HCT116 (cell line): ENCODE results near the gene DNMT3L. TPM values are rescaled to one million over a fixed set of nuclear protein-coding genes. Genes with fewer than 3 reads are reported as not detected.

Experiments used
- ATAC-seq: fragments of 200-7000 bp; cut with Tn5 transposase; 2 replicates; pipeline ENCODE4 v1.9.1; 2020; ENCODE audit warnings: mild to moderate bottlenecking, moderate library complexity
- BruUV-seq: library from RNA; stranded (reverse); fragments of 400-500 nt; replicated peaks from 2 replicates; lab custom pipeline; 2021; lab: Mats Ljungman, UMichigan
- CTCF ChIA-PET: fragments of 300-600 bp; sonication (Branson Sonifier 250); formaldehyde crosslinking; loops from one replicate; lab custom pipeline; 2021; ENCODE audit warnings: antibody characterized with exemption; lab: Charles Lee
- POLR2A ChIA-PET: fragments of 300-600, 350-600 bp; sonication (Branson Sonifier 250); formaldehyde crosslinking; loops from one replicate; lab custom pipeline; 2021; ENCODE audit warnings: antibody characterized with exemption; lab: Charles Lee
- RAD21 ChIA-PET, 2 experiments: fragments of 300-600 bp; sonication (Branson Sonifier 250); formaldehyde crosslinking; loops; one replicate each; lab custom pipeline; 2023; ENCODE audit warnings: low total read pairs in 2 of 2; ENCODE audit not compliant: uncharacterized antibody in 2 of 2, unreplicated experiment in 2 of 2, low non-redundant PET in 1 of 2; lab: Charles Lee
- DNase-seq: peaks from one replicate; pipeline ENCODE4 v3.0.0-alpha.2; 2010; ENCODE audit warnings: low read depth, low spot score
- H2AFZ ChIP-seq: fragments of 200-600 bp; shearing (Covaris generic), sonication (generic); 2 replicates; pipeline ENCODE4 v1.6.1; 2017; ENCODE audit warnings: low read depth, mixed run types, mixed read lengths, antibody characterized with exemption, low read length; ENCODE audit not compliant: poor library complexity, severe bottlenecking
- H3K27ac ChIP-seq: 2 replicates; pipeline ENCODE4 v1.5.1; 2012; ENCODE audit warnings: low read depth, low read length
- H3K27me3 ChIP-seq: fragments of 200-600 bp; sonication (generic); 2 replicates; pipeline ENCODE4 v1.6.1; 2016; ENCODE audit warnings: mixed run types, low read length, mixed read lengths; ENCODE audit not compliant: insufficient read depth
- H3K36me3 ChIP-seq, 2 experiments: fragments of 200-500 bp in 1 of 2; fragments of 200-600 bp in 1 of 2; sonication (Bioruptor generic) in 1 of 2; sonication (generic) in 1 of 2; 2 replicates each; pipeline versions ENCODE4 v1.5.1 to v1.6.1; 2014 to 2016; ENCODE audit warnings: low read length in 2 of 2, inconsistent platforms in 1 of 2, mixed read lengths in 1 of 2, mixed run types in 1 of 2; ENCODE audit not compliant: insufficient read depth in 2 of 2, control insufficient read depth in 1 of 2
- H3K4me1 ChIP-seq, 2 experiments: fragments of 200-600 bp in 1 of 2; sonication (generic) in 1 of 2; 2 replicates each; pipeline versions ENCODE4 v1.5.1 to v1.6.1; 2012 to 2017; ENCODE audit warnings: low read length in 2 of 2, inconsistent platforms in 1 of 2, mild to moderate bottlenecking in 1 of 2, mixed read lengths in 1 of 2, mixed run types in 1 of 2, moderate library complexity in 1 of 2; ENCODE audit not compliant: insufficient read depth in 2 of 2, control insufficient read depth in 1 of 2
- H3K4me2 ChIP-seq: fragments of 200-600 bp; sonication (generic); 2 replicates; pipeline ENCODE4 v1.6.1; 2017; ENCODE audit warnings: mixed run types, low read length, mixed read lengths
- H3K4me3 ChIP-seq, 2 experiments: fragments of 200-600 bp in 1 of 2; sonication (generic) in 1 of 2; replicated peaks in 1 of 2; 2 replicates each; pipeline ENCODE4 v1.5.1; 2011 to 2016; ENCODE audit warnings: low read length in 2 of 2, control low read depth in 1 of 2, low read depth in 1 of 2, mild to moderate bottlenecking in 1 of 2, mixed read lengths in 1 of 2, mixed run types in 1 of 2
- H3K79me2 ChIP-seq: fragments of 200-600 bp; sonication (generic); 2 replicates; pipeline ENCODE4 v1.6.1; 2017; ENCODE audit warnings: mild to moderate bottlenecking, mixed run types, low read length, moderate library complexity, mixed read lengths; ENCODE audit not compliant: insufficient read depth
- H3K9ac ChIP-seq: fragments of 200-600 bp; sonication (generic); 2 replicates; pipeline ENCODE4 v1.6.1; 2016; ENCODE audit warnings: low read length, mixed read lengths
- H3K9me2 ChIP-seq: fragments of 200-600 bp; sonication (generic), shearing (Covaris generic); 2 replicates; pipeline ENCODE4 v1.6.1; 2017; ENCODE audit warnings: mixed run types, mild to moderate bottlenecking, moderate library complexity; ENCODE audit not compliant: insufficient read depth
- H3K9me3 ChIP-seq, 2 experiments: fragments of 200-500 bp in 1 of 2; fragments of 200-600 bp in 1 of 2; sonication (Bioruptor generic) in 1 of 2; sonication (generic) in 1 of 2; 2 replicates each; pipeline ENCODE4 v1.6.1; 2014 to 2017; ENCODE audit warnings: low read length in 2 of 2, mixed read lengths in 2 of 2, inconsistent platforms in 1 of 2, low read depth in 1 of 2, mild to moderate bottlenecking in 1 of 2, mixed run types in 1 of 2, moderate library complexity in 1 of 2; ENCODE audit not compliant: control insufficient read depth in 1 of 2, insufficient read depth in 1 of 2
- H4K20me1 ChIP-seq: fragments of 200-600 bp; sonication (generic), shearing (Covaris generic); 2 replicates; pipeline ENCODE4 v1.6.1; 2017; ENCODE audit warnings: mixed run types, mild to moderate bottlenecking, moderate library complexity; ENCODE audit not compliant: insufficient read depth
- CBX3 ChIP-seq: IDR thresholded peaks from 2 replicates; pipeline ENCODE4 v1.6.1; 2012; ENCODE audit warnings: low read depth
- CEBPB ChIP-seq: IDR thresholded peaks from 2 replicates; pipeline ENCODE4 v1.6.1; 2012; ENCODE audit warnings: low read depth
- EGR1 ChIP-seq: IDR thresholded peaks from 2 replicates; pipeline ENCODE4 v1.6.1; 2012; ENCODE audit warnings: low read depth
- ELF1 ChIP-seq: IDR thresholded peaks from 2 replicates; pipeline ENCODE4 v1.6.1; 2012; ENCODE audit warnings: low read depth, borderline replicate concordance
- EZH2 ChIP-seq: fragments of 200-600 bp; sonication (generic); IDR thresholded peaks from 2 replicates; pipeline ENCODE4 v1.6.1; 2017; ENCODE audit warnings: antibody characterized with exemption, mixed run types
- EZH2phosphoT487 ChIP-seq: fragments of 200-600 bp; IDR thresholded peaks from 2 replicates; pipeline ENCODE4 v1.6.1; 2018; ENCODE audit warnings: antibody characterized with exemption, borderline replicate concordance
- JUND ChIP-seq: IDR thresholded peaks from 2 replicates; pipeline ENCODE4 v1.6.1; 2012
- POLR2AphosphoS5 ChIP-seq: IDR thresholded peaks from 2 replicates; pipeline ENCODE4 v1.6.1; 2011; ENCODE audit warnings: mild to moderate bottlenecking, low read depth, low read length, moderate library complexity
- SP1 ChIP-seq: IDR thresholded peaks from 2 replicates; pipeline ENCODE4 v1.6.1; 2012; ENCODE audit warnings: low read depth
- SRF ChIP-seq: IDR thresholded peaks from 2 replicates; pipeline ENCODE4 v1.6.1; 2012; ENCODE audit warnings: low read depth
- TCF7L2 ChIP-seq: IDR thresholded peaks from 2 replicates; pipeline ENCODE4 v1.7.0; 2011; ENCODE audit warnings: borderline replicate concordance, inconsistent platforms; ENCODE audit not compliant: insufficient read depth, insufficient read length; ENCODE audit errors: extremely low read depth
- YY1 ChIP-seq: IDR thresholded peaks from 2 replicates; pipeline ENCODE4 v1.6.1; 2011; ENCODE audit warnings: low read length, low read depth, moderate library complexity, mild to moderate bottlenecking; ENCODE audit not compliant: insufficient replicate concordance; ENCODE audit errors: extremely low read depth
- ZFX ChIP-seq: fragments of 450-650 bp; IDR thresholded peaks from 2 replicates; pipeline ENCODE4 v1.6.1; 2017
- ZNF274 ChIP-seq: fragments of 200-500 bp; sonication (Bioruptor generic); IDR thresholded peaks from 2 replicates; pipeline ENCODE4 v1.6.1; 2014; ENCODE audit warnings: mild to moderate bottlenecking, low read depth, low read length, inconsistent platforms
- intact Hi-C: fragments of 100-400 bp; cut with micrococcal nuclease; formaldehyde crosslinking; loops from 2 replicates; pipeline ENCODE4 v1.10.0; 2022
- total RNA-seq: library from RNA; stranded (reverse); gene quantifications from one replicate; pipeline ENCODE4 v1.2.1, GENCODE V29; 2021; ENCODE audit not compliant: unreplicated experiment
- TF ChIP-seq, protein P1 (sequence below): IDR thresholded peaks from 2 replicates; pipeline ENCODE4 v1.6.1; 2012
- TF ChIP-seq, protein P2 (sequence below): IDR thresholded peaks from 2 replicates; pipeline ENCODE4 v1.6.1; 2012
- TF ChIP-seq, protein P3 (sequence below): IDR thresholded peaks from 2 replicates; pipeline ENCODE4 v1.6.1; 2011; ENCODE audit warnings: mild to moderate bottlenecking, low read length, moderate library complexity; ENCODE audit not compliant: insufficient replicate concordance; ENCODE audit errors: extremely low read depth

DNMT3L gene
- total RNA-seq, 1 experiment from 2014 or later = not detected

DNA sequence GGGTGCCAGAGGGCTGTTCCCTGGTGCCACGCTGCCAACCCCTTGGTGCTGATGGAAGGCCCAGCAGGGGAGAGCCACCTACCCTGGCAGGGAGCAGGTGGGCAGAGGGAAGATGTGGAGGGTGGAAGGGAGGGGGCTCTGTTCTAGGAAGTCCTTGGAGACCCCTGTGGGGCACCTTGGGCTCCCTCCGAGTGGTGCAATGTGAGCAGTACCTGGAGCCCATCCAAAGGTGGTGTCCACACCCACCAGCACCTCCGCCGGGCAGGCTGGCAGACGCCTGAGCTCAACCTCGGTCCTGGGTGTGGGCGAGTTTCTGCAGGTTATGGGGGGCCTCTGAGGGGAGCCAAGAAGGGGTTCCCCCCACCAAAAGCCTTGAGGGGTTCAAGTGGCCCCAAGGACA lies 11.3 kb upstream of the DNMT3L start:
- TF ChIP-seq JUND (no peak), SP1 (no peak), EZH2 (no peak)
- TF ChIP-seq, protein P1, sequence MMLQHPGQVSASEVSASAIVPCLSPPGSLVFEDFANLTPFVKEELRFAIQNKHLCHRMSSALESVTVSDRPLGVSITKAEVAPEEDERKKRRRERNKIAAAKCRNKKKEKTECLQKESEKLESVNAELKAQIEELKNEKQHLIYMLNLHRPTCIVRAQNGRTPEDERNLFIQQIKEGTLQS = no peak
- Histone ChIP-seq H3K4me2 (no peak overlapping the region), H3K4me1 (no peaks in the 10 kb centered on the region), H3K9ac (no peak overlapping the region), H2AFZ (no peak overlapping the region), H3K9me3 (no peaks in the 10 kb centered on the region), H4K20me1 (no peaks in the 10 kb centered on the region), H3K79me2 (no peaks in the 10 kb centered on the region), H3K27ac (no peak overlapping the region), H3K4me3 (no peak overlapping the region), H3K9me2 (no peaks in the 10 kb centered on the region), H3K36me3 (no peaks in the 10 kb centered on the region), H3K27me3 (no peaks in the 10 kb centered on the region)
- POLR2A ChIA-PET = no interaction called here
- DNase-seq (no peak), ATAC-seq (no peak)
- intact Hi-C loops = no loop called here
- BruUV-seq = no TSS peak
- RAD21 ChIA-PET = no interaction called here
- CTCF ChIA-PET = no interaction called here

DNA sequence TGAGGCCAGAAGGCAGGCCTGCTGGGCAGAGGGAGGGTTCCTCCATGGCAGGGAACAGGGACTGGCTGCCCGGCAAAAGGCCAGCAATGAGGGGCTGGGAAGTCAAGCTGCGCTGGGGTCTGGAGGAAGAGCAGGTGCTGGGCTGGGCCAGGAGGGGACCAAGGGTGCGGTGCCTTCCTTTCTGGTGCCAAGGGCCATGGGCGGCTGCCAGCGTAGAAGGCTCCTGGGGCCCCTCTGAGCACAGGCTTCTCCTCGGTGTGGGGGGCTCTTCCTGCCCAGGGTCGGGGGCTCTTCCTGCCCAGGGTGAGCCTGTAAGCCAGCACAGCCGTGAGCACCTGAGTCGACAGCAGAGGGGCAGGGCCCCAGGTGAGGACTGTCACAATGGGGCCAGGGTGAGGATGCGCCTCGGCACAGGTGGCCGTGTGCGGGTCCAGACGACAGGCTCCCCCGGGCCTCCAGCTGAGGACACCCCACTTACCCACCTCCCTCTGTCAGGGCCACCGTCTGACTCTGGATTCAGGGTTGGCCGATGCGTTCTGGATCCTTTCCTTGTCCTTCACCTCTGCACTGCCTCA lies 10.7 kb upstream of the DNMT3L start:
- ChIA-PET RAD21 (no interaction called here), POLR2A (no interaction called here)
- no peak for ATAC-seq
- no peak for TF ChIP-seq EZH2phosphoT487
- TF ChIP-seq, protein P2, sequence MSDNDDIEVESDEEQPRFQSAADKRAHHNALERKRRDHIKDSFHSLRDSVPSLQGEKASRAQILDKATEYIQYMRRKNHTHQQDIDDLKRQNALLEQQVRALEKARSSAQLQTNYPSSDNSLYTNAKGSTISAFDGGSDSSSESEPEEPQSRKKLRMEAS = no peak
- no peak for TF ChIP-seq CEBPB
- no peak for TF ChIP-seq ZNF274
- no peak for TF ChIP-seq ZFX
- TF ChIP-seq, protein P3, sequence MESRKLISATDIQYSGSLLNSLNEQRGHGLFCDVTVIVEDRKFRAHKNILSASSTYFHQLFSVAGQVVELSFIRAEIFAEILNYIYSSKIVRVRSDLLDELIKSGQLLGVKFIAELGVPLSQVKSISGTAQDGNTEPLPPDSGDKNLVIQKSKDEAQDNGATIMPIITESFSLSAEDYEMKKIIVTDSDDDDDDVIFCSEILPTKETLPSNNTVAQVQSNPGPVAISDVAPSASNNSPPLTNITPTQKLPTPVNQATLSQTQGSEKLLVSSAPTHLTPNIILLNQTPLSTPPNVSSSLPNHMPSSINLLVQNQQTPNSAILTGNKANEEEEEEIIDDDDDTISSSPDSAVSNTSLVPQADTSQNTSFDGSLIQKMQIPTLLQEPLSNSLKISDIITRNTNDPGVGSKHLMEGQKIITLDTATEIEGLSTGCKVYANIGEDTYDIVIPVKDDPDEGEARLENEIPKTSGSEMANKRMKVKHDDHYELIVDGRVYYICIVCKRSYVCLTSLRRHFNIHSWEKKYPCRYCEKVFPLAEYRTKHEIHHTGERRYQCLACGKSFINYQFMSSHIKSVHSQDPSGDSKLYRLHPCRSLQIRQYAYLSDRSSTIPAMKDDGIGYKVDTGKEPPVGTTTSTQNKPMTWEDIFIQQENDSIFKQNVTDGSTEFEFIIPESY = no peak
- TF ChIP-seq SRF = no peak
- no peak for TF ChIP-seq YY1
- TF ChIP-seq CBX3 = no peak
- TF ChIP-seq POLR2AphosphoS5 = no peak
- no peak for TF ChIP-seq TCF7L2
- no peak for TF ChIP-seq EGR1
- no peak for TF ChIP-seq ELF1
- no peak for TF ChIP-seq JUND
- TF ChIP-seq, protein P1 = no peak

More for the DNA sequence above, 10.7 kb upstream of the DNMT3L start:
- no TSS peak for BruUV-seq
- no peak for DNase-seq
- Histone ChIP-seq H3K9me2 (no peaks in the 10 kb centered on the region), H3K9ac (no peak overlapping the region), H3K79me2 (no peaks in the 10 kb centered on the region), H3K4me3 (no peak overlapping the region), H2AFZ (no peak overlapping the region), H3K4me1 (no peaks in the 10 kb centered on the region), H3K9me3 (no peaks in the 10 kb centered on the region), H4K20me1 (no peaks in the 10 kb centered on the region), H3K36me3 (no peaks in the 10 kb centered on the region), H3K4me2 (no peak overlapping the region), H3K27me3 (no peaks in the 10 kb centered on the region), H3K27ac (no peak overlapping the region)
- CTCF ChIA-PET = no interaction called here
- intact Hi-C loops = no loop called here
